ENCODE data around the gene ELP2.
"Not testable (repeated sequence)": the region's sequence is repeated elsewhere in the genome, so short reads cannot be mapped to it uniquely, and the experiment has no call there.

ELP2 gene

DNA sequence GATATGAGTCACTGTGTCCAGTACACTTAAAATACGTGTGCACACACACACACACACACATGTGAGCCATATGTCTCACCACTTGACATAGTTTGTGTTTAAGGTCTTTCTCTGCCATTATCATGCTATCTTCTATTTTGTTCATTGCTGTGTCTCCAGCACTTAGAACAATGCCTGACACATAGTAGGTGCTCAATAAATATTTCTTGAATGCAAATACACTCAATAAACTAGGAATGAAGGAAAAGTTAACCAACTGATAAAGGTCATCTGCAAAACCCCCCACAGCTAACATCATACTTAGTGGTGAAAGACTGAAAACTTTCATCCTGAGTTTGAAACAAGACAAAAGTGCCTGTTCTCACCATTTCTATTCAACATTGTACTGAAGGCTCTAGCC, 62.0 kb downstream of the ELP2 start:
- no peak for DNase-seq

DNA sequence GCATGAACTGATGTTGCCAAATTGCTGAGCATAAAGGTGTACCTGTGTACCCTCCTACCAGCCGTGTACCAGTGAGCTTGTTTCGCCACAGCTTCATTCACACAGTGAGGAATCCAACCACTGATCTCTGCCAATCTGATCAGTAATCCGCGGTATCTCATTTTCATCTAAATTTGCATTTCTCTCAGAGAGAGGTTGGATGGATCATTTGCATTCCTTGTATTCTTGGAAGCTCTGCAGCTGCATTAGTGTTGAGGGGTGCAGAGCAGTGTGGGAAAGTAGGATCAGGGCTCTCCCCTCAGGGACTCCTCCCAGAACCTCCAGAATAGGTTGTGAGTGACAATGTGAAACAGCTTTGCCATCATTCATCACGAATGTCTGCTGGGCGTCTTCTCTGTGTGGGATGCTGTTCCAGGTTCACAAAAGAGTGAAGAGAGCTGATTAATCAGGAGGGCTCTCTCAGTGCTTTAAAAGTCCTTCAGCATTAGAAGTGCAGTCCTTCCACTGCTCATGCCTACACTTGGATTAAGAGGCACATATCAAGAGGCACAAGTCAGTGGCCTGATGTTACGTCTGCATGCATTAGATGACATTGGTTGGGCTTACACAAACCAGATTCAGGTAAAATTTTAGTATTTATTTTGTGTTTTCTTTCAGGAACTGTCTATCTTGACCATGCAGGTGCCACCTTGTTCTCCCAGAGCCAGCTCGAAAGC, 65.1 kb downstream of the ELP2 start:
- DNase-seq = no peak

DNA sequence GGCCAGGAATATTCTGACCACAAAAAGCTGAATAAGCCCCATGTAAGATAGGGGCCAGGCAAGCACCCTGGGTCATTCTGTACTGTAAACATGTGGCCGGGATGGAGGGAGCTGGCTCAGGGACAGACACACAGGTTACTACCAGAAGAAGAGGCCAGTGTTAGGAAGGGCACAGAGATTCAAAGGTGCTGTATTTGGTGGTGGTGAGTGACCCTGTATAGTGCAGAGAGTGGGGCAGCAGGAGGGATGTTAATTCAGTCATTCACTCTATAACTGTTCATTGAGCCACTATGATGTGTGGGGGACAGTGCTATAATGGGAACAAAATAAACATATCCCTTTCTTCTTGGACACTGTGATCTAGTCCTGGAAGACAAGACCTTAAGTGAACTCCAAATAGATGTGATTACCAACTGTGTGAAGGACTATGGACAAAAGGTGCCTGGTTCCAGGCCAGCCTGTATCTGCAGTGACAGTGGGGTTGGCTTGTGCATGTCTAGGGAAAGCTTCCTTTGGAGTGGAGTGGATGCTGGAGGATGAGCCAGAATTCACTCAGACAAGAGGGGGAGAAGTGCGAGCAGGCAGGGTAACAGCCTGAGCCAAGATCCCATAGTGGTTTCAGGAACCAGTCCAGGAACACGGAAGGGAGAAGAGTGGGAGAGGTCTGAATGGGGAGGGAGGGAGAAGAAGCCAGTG, 65.9 kb downstream of the ELP2 start:
- DNase-seq = no peak

- no peak for DNase-seq
Observed at GRCh38 chr18:36196238-36196995, 66.7 kb downstream of the ELP2 start.

GRCh38 chr18:36197511-36198166, 67.9 kb downstream of the ELP2 start:
- no peak for DNase-seq

- DNase-seq = no peak
Observed at GRCh38 chr18:36199691-36200295, 70.1 kb downstream of the ELP2 start.

DNA sequence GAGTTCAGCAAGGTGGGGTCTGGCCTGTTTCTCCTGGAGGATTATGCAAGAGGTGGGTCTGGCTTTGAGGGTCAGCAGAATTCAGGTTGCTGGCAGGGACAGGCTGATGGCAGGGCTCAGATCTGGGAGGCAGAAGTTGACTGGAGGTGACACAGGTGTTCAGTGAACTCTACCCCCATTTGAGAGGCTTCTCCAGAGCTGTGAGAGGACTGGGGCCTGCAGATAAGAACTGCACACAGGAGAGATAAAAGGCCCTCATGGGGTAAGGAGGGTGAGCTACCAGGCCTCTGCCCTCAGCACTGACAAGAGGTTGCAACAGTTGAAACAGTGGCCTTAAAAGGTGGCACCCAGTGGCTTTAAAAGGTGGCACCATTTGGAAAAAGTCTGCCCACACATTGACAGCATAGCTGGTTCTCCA, 70.7 kb downstream of the ELP2 start:
- no peak for DNase-seq

DNA sequence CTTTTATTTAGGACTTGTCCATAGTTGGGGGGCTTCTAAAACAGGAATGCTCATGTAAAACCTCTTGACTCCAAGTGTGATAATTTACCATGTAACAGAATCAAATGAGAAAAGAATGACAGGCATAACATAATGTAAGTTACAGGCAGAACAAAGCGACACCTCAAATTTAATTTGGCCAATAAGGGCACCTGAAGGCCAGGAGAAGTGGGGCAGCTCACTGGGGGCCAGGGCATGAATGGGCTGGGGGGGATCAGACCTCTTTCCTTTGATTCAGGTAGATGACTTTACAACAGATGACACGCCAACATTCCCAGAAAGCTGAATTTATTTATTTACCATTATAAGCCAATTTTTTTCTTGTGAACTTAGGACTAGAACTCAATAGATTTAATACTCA, 72.1 kb downstream of the ELP2 start:
- DNase-seq = no peak

DNA sequence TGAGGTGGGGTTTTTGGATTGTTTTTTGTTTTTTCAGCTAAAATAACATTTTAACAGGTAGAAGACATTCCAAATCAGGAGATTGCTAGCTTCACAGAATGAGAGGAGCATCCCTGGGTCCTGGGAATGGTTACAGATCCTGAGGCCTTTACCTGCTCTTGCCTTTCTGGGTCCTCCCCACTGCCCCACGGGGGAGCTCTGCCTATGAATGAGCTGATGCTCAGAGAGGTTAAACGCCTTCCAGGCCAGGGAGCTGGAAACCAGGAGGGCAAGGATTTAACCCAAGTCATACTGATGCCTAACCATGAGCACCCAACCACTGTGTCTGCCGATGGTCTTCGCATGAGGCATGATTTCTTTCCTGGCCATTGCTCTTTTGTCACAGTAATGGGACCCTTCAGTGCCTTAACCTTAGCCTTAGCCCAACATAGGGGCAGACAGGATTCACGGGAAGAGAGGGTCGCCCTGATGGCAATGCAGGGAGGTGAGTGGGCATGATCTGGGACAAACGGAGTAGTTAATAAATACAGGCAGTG, 73.7 kb downstream of the ELP2 start:
- DNase-seq = no peak

- no peak for DNase-seq
Observed at GRCh38 chr18:36205166-36205565, 75.5 kb downstream of the ELP2 start.

DNA sequence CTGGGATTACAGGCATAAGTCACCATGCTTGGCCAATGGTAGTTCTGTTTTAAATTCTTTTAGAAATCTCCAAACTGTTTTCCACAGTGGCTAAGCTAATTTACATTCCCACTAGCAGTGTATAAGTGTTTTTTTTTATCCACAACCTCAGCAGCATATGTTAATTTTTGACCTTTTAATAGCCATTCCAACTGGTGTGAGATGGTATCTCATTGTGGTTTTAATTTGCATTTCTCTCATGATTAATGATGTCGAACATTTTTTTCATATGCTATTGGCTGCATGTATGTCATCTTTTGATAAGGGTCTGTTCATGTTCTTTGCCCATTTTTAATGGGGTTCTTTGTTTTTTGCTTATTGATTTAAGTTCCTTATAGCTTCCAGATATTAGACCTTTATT, 77.6 kb downstream of the ELP2 start:
- no peak for DNase-seq

- not testable (repeated sequence) for DNase-seq
Observed at GRCh38 chr18:36207969-36208368, 78.3 kb downstream of the ELP2 start.

GRCh38 chr18:36211612-36212065, 81.9 kb downstream of the ELP2 start:
- DNase-seq = no peak

GRCh38 chr18:36212301-36213171, 82.8 kb downstream of the ELP2 start:
- no peak for DNase-seq

GRCh38 chr18:36214811-36215210, 85.1 kb downstream of the ELP2 start:
- DNase-seq = no peak

- no peak for DNase-seq
Observed at GRCh38 chr18:36215577-36215976, 85.9 kb downstream of the ELP2 start.

- no peak for DNase-seq
Observed at GRCh38 chr18:36217348-36217747, 87.6 kb downstream of the ELP2 start.

- DNase-seq = no peak
Observed at GRCh38 chr18:36229188-36229587, 99.5 kb downstream of the ELP2 start.
